SKM-1 treated with dmso at 0.1 percent for 144 hours (cell line): Measurements from ENCODE around the gene ZNF205.

Source experiments
- DNase-seq: peaks from one replicate; lab custom pipeline; 2025; ENCODE audit not compliant: unreplicated experiment; lab: John Stamatoyannopoulos, UW

Gene ZNF205

GRCh38 chr16:3084969-3085670 lies 27.3 kb upstream of the ZNF205 start:
- DNase-seq = no peak

GRCh38 chr16:3085868-3086595 lies 26.4 kb upstream of the ZNF205 start:
- no peak for DNase-seq

DNA sequence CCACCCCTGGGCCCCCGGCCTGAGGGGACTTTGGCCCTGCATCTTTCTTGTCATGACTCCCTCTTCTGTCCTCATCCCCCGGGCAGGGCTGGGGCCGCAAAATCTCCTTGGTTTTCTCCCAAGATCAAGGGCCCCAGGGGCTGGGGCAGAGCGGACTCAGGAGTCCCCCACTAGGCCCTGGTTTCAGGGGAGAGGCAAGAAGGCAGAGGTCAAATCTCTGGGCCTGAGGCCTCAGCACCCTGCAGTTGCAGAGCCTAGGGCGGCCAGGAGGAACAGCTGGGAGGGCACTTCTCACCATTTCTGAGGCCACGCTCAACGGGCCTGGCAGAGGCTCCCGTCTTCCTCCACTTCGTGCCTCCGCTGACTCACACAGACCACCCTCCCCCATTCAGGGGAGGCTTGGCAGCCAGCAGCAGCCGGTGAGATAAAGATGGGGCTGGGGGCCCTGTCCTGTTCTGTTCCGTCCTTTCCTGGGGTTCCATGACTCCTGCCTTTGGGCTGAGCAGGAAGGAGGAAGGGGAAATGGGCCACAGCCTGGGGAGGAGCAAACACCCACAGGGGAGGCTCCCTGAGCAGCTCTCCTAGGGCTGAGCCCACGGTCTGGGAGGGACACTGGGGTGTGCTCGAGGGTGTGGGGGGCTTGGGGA lies 25.7 kb upstream of the ZNF205 start:
- DNase-seq = peak; percentile 24

GRCh38 chr16:3087243-3088235 lies 24.8 kb upstream of the ZNF205 start:
- DNase-seq = no peak

- no peak for DNase-seq
These were observed 23.9 kb upstream of the ZNF205 start for GRCh38 chr16:3088450-3088849.

- DNase-seq = no peak
These were observed 23.3 kb upstream of the ZNF205 start for GRCh38 chr16:3088925-3089716.

DNA sequence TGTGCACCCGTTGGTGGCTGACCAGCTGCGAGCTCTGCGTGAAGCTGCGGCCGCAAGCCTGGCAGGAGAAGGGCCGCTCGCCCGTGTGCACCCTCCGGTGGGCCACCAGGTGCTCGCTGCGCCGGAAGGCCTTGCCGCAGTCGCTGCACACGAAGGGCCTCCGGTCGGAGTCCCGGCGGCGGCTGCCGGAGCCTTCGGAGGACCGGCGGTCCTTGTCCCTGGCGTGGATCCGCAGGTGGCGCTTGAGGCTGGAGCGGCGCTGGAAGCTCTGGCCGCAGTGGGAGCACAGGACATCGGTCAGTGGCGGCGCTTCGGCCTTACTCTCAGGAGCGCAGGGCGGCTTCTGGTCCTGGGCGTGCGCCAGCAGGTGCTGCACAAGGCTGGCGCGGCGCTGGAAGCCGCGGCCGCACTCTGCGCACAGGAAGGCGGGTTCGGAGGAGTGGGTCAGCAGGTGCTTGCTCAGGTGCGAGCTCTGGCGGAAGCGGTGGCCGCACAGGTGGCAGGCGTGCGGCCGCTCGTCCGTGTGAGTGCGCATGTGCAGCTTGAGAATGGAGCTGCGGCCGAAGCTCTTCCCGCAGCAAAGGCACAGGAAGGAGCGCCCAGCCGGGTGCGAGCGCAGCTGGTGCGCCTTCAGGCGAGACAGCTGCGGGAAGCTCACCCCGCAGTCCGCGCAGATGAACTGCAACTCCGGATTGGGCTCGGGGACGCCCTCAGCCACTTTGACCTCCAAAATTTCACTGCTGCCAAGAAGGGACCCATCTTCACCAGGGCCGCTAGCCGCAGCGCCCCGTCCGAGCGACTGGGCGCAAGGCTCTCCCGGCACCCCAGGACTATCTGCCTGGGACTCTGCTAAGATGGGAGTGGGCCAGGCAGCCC lies 22.4 kb upstream of the ZNF205 start:
- DNase-seq = no peak

- no peak for DNase-seq
These were observed 20.8 kb upstream of the ZNF205 start for GRCh38 chr16:3091551-3091950.

DNA sequence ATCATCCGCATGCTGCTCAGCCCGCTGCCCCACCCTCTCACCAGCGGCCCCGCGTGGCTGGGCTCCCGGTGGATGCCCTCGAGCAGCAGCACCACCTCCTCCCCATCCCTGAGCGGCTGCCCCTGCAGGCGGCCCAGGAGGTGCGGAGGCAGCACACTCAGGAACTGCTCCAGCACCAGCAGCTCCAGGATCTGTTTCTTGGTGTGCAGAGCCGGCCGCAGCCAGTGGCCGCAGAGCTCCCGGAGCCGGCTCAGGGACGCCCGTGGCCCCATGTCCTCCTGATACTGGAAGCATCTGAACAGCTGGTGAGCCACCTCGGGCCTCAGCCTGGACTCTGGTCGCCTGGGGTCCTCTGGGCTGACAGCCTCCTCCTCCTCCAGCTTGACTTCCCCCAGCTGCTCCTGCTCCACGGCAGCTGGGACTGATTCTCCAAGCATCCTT lies 19.9 kb upstream of the ZNF205 start:
- no peak for DNase-seq

GRCh38 chr16:3094289-3095027 lies 17.9 kb upstream of the ZNF205 start:
- peak; percentile 55 for DNase-seq

GRCh38 chr16:3095869-3096268 lies 16.5 kb upstream of the ZNF205 start:
- DNase-seq = peak; percentile 74

DNA sequence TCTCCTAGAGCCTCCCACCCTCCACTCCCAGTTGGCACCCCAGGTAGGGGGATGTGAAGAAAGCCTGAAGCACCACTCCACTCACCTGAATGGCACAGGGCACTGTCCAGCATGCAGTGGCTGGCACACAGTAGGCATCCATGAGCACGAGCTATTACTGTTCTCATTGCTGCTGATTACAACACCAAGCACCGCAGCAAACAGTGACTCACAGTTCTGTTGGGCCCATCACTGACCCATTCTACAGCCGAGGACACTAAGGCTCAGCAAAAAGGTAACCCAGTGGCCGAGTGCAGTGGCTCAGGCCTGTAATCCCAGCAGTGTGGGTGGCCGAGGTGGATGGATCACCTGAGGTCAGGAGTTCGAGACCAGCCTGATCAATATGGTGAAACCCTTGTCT lies 16.0 kb upstream of the ZNF205 start:
- no peak for DNase-seq

GRCh38 chr16:3097266-3097665 lies 15.1 kb upstream of the ZNF205 start:
- DNase-seq = no peak

GRCh38 chr16:3098459-3099394 lies 13.7 kb upstream of the ZNF205 start, which contains the start of gene ZSCAN10:
TSS of gene ZSCAN10 (minus strand) at chr16:3099294. CDS start at chr16:3092937, 6,357 bp downstream.
- no peak for DNase-seq

DNA sequence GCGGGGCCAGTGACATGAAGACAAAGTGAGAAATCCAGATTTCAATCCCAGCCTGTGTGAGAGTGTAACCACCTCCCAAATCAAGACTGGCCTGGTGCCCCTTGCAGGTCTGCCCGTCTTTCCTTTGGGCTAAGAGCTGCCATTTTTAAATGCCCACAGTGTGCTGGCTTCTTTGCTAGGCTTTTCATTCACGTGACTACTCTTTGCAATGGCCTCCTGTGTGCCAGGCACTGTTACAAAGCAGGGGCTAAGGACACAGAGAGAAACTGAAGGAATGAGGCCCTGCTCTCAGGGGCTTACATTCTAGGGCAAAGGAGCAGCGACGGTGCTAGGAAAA lies 13.0 kb upstream of the ZNF205 start:
- no peak for DNase-seq

- peak; percentile 63 for DNase-seq
These were observed 12.5 kb upstream of the ZNF205 start for GRCh38 chr16:3099732-3100499.
